Occipital lobe (tissue), 2 donors: Measurements from ENCODE around the gene AQP2. TPM values are rescaled to one million over a fixed set of nuclear protein-coding genes. Genes with fewer than 3 reads are reported as not detected.

ENCODE experiments used
- DNase-seq: peaks from one replicate; lab custom pipeline; 2025; lab: John Stamatoyannopoulos, UW
- total RNA-seq: library from RNA; depleted of rRNA; stranded (reverse); fragments of >200 nt; gene quantifications from one replicate; pipeline ENCODE4 v1.2.3, GENCODE V29; 2014

Gene AQP2
- total RNA-seq, 1 donor from 2014 or later: not detected

GRCh38 chr12:49969027-49969426 lies 18.5 kb downstream of the AQP2 start:
- DNase-seq: peak; percentile 40

- DNase-seq: no peak
These were observed 19.3 kb downstream of the AQP2 start for GRCh38 chr12:49969651-49970429.

GRCh38 chr12:49970658-49971057 lies 20.1 kb downstream of the AQP2 start:
- no peak for DNase-seq

- no peak for DNase-seq
These were observed 20.6 kb downstream of the AQP2 start for GRCh38 chr12:49971141-49971540.

- DNase-seq: no peak
These were observed 21.6 kb downstream of the AQP2 start for GRCh38 chr12:49972129-49972528.

GRCh38 chr12:49972641-49973360 lies 22.3 kb downstream of the AQP2 start, which contains the start of gene AQP6:
AQP6 (plus strand) TSS chr12:49972947; CDS start chr12:49973174, 227 bp downstream.
- DNase-seq: no peak

- no peak for DNase-seq
These were observed 22.9 kb downstream of the AQP2 start for GRCh38 chr12:49973361-49973830.

- DNase-seq: peak; percentile 18
These were observed 23.7 kb downstream of the AQP2 start for GRCh38 chr12:49974231-49974675.

- DNase-seq: no peak
These were observed 24.3 kb downstream of the AQP2 start for GRCh38 chr12:49974677-49975317.

GRCh38 chr12:49975318-49975761 lies 24.8 kb downstream of the AQP2 start:
- no peak for DNase-seq

GRCh38 chr12:49976557-49976956 lies 26.0 kb downstream of the AQP2 start:
- no peak for DNase-seq

- DNase-seq: no peak
These were observed 27.6 kb downstream of the AQP2 start for GRCh38 chr12:49978125-49978524.

GRCh38 chr12:49979016-49979586 lies 28.6 kb downstream of the AQP2 start:
- DNase-seq: peak; percentile 54

- DNase-seq: no peak
These were observed 29.3 kb downstream of the AQP2 start for GRCh38 chr12:49979791-49980190.

- no peak for DNase-seq
These were observed 30.2 kb downstream of the AQP2 start for GRCh38 chr12:49980501-49981349.

GRCh38 chr12:49982246-49983087 lies 31.9 kb downstream of the AQP2 start:
- DNase-seq: no peak

- no peak for DNase-seq
These were observed 33.4 kb downstream of the AQP2 start for GRCh38 chr12:49983892-49984291.

- DNase-seq: no peak
These were observed 34.2 kb downstream of the AQP2 start for GRCh38 chr12:49984476-49985359.

- no peak for DNase-seq
These were observed 35.4 kb downstream of the AQP2 start for GRCh38 chr12:49985981-49986380.
